Testis (tissue), 2 donors: ENCODE data around the gene CHTF18.

Experiments used
- CTCF ChIP-seq, 3 experiments: fragments of 450-650 bp in 2 of 3; fragments of 200-600 bp in 1 of 3; sonication (generic) in 1 of 3; IDR thresholded peaks; one replicate each; pipeline ENCODE4 v1.5.1; 2016 to 2019; ENCODE audit warnings: antibody characterized with exemption in 3 of 3, mild to moderate bottlenecking in 2 of 3, moderate library complexity in 1 of 3
- POLR2A ChIP-seq: fragments of 450-650 bp; IDR thresholded peaks from one replicate; pipeline ENCODE4 v1.6.1; 2017; ENCODE audit warnings: antibody characterized with exemption, mild to moderate bottlenecking, moderate library complexity

DNA sequence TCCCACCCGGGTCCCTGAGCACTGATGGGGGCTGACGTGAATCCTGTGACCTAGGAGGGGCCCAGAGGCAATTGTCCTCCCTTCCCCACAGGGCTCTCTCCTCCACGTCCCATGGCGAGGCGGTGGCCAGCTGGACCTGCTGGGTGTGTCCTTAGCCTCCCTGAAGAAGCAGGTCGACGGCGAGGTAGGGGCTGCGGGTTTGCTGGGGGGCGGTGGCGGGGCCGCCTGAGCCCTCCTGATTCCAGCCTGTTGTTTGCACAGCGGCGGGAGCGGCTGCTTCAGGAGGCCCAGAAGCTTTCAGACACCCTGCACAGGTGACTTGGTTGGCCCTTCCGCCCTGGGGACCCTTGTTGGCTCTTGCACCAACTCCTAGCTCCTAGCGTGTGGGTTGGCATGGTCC is 1.7 kb downstream of the CHTF18 start:
- TF ChIP-seq CTCF (IDR thresholded peaks at IDR 0.05) (no peak), POLR2A (no peak)
